K562 (cell line): ENCODE measurements around the gene ROM1. TPM values are rescaled to one million over a fixed set of nuclear protein-coding genes. Genes with fewer than 3 reads are reported as not detected.
A peak's percentile ranks its signal among the peaks of the same experiment; 100 is the strongest.

Experiments used
- ATF3 ChIP-seq, 2 experiments: fragments of 450-650 bp in 1 of 2; sonication (generic) in 1 of 2; formaldehyde crosslinking in 1 of 2; IDR thresholded peaks in 1 of 2; conservative IDR thresholded peaks in 1 of 2; 2 replicates each; pipeline versions ENCODE4 v1.6.1 to v1.8.1; 2016 to 2023; ENCODE audit warnings: mild to moderate bottlenecking in 2 of 2, moderate library complexity in 2 of 2, inconsistent platforms in 1 of 2, missing genetic modification reagents in 1 of 2
- HDAC3 ChIP-seq: fragments of 450-650 bp; IDR thresholded peaks from 2 replicates; pipeline ENCODE4 v1.6.1; 2018; ENCODE audit warnings: borderline replicate concordance, mild to moderate bottlenecking, moderate library complexity; ENCODE audit not compliant: partially characterized antibody
- JUNB ChIP-seq: fragments of 450-650 bp; formaldehyde crosslinking; conservative IDR thresholded peaks from 2 replicates; pipeline ENCODE4 v1.4.0; 2020; ENCODE audit warnings: mild to moderate bottlenecking
- MEIS2 ChIP-seq: fragments of 450-650 bp; IDR thresholded peaks from 2 replicates; pipeline ENCODE4 v1.6.1; 2014; ENCODE audit warnings: mild to moderate bottlenecking; ENCODE audit not compliant: partially characterized antibody
- NR2C1 ChIP-seq, 2 experiments: fragments of 450-650 bp; IDR thresholded peaks; 2 replicates each; pipeline ENCODE4 v1.6.1; 2017; ENCODE audit warnings: mild to moderate bottlenecking in 2 of 2, antibody characterized with exemption in 1 of 2, inconsistent platforms in 1 of 2, missing compliant biosample characterization in 1 of 2, missing genetic modification characterization in 1 of 2
- NR2C2 ChIP-seq, 2 experiments: fragments of 200-800 bp in 1 of 2; sonication (Bioruptor generic) in 1 of 2; sonication (generic) in 1 of 2; formaldehyde crosslinking in 1 of 2; IDR thresholded peaks; 2 replicates each; pipeline versions ENCODE4 v1.6.1 to v1.8.0; 2016 to 2022; ENCODE audit warnings: mild to moderate bottlenecking in 1 of 2, missing compliant biosample characterization in 1 of 2, missing genetic modification characterization in 1 of 2, missing genetic modification reagents in 1 of 2
- PHB2 ChIP-seq: fragments of 450-650 bp; IDR thresholded peaks from 2 replicates; pipeline ENCODE4 v1.6.1; 2017; ENCODE audit warnings: low read depth
- RBM39 ChIP-seq: fragments of 200-400 bp; formaldehyde crosslinking; optimal IDR thresholded peaks from 2 replicates; pipeline ENCODE3; 2018; ENCODE audit warnings: low read depth, low read length
- RNF2 ChIP-seq: sonication (generic); IDR thresholded peaks from 2 replicates; pipeline ENCODE4 v1.6.1; 2016
- SAP30 ChIP-seq: fragments of 200-600 bp; sonication (generic); IDR thresholded peaks from 2 replicates; pipeline ENCODE4 v1.6.1; 2012; ENCODE audit warnings: borderline replicate concordance, low read depth, mild to moderate bottlenecking, moderate library complexity, low read length, control low read depth, inconsistent platforms; ENCODE audit not compliant: insufficient read depth, poor library complexity, severe bottlenecking
- SMAD1 ChIP-seq: fragments of 150-350 bp; IDR thresholded peaks from 2 replicates; pipeline ENCODE4 v1.6.1; 2014; ENCODE audit warnings: low read length, low read depth; ENCODE audit not compliant: partially characterized antibody
- SMARCA4 ChIP-seq: fragments of 450-650 bp; IDR thresholded peaks from 2 replicates; pipeline ENCODE4 v1.6.1; 2016
- TOE1 ChIP-seq, 2 experiments: fragments of 450-650 bp in 1 of 2; sonication (generic) in 1 of 2; formaldehyde crosslinking in 1 of 2; IDR thresholded peaks; 2 replicates each; pipeline versions ENCODE4 v1.7.1 to v1.8.0; 2016 to 2022; ENCODE audit warnings: borderline replicate concordance in 2 of 2, mild to moderate bottlenecking in 2 of 2, antibody characterized with exemption in 1 of 2, inconsistent platforms in 1 of 2, low read depth in 1 of 2, missing genetic modification reagents in 1 of 2, moderate library complexity in 1 of 2
- YBX1 ChIP-seq: fragments of 450-650 bp; IDR thresholded peaks from 2 replicates; pipeline ENCODE4 v1.7.1; 2016; ENCODE audit warnings: mild to moderate bottlenecking
- ZKSCAN3 ChIP-seq: fragments of 250-450 bp; sonication (Bioruptor Pico); IDR thresholded peaks from 2 replicates; pipeline ENCODE4 v1.4.0; 2020
- ZNF175 ChIP-seq: fragments of 200-800 bp; sonication (Bioruptor generic); IDR thresholded peaks from 2 replicates; pipeline ENCODE4 v1.6.1; 2016; ENCODE audit warnings: low read depth, mild to moderate bottlenecking, missing genetic modification characterization, missing compliant biosample characterization
- ZNF511 ChIP-seq: sonication (generic); formaldehyde crosslinking; IDR thresholded peaks from 2 replicates; pipeline ENCODE4 v1.8.0; 2022; ENCODE audit warnings: mild to moderate bottlenecking, missing genetic modification reagents
- polyA plus RNA-seq, 8 experiments: library from polyadenylated mRNA; depleted of rRNA in 4 of 8; stranded (reverse) in 5 of 8; unstranded in 3 of 8; fragments of >200 nt; fragmentation: Nextera tagmentation in 2 of 8; fragmentation: Illumina TruSeq in 1 of 8; extraction: Ambion mirVana in 2 of 8; extraction: Trizol in 1 of 8; gene quantifications; 2 replicates each; pipeline versions ENCODE4 v1.2.1 to v1.2.3, GENCODE V29; 2011 to 2014; ENCODE audit warnings: inconsistent platforms in 1 of 8, missing spikeins in 1 of 8
- total RNA-seq, 7 experiments: library from RNA; depleted of rRNA in 6 of 7; stranded (reverse); fragments of >200 nt in 6 of 7; fragmentation: Illumina TruSeq in 2 of 7; extraction: Trizol in 2 of 7; gene quantifications; 2 replicates each; pipeline versions ENCODE4 v1.2.1 to v1.2.3, GENCODE V29; 2011 to 2021; ENCODE audit warnings: low replicate concordance in 1 of 7
- TF ChIP-seq, protein P1 (sequence below): fragments of 450-650 bp; conservative IDR thresholded peaks from 2 replicates; pipeline ENCODE4 v1.6.1; 2016; ENCODE audit warnings: missing genetic modification characterization, low read depth, mild to moderate bottlenecking, control low read depth, missing compliant biosample characterization
- TF ChIP-seq, protein P2 (sequence below): fragments of 200-800 bp; sonication (Bioruptor generic); IDR thresholded peaks from 2 replicates; pipeline ENCODE4 v1.6.1; 2017; ENCODE audit warnings: missing genetic modification characterization, missing compliant biosample characterization
- TF ChIP-seq, protein P3 (sequence below), 2 experiments: fragments of 450-650 bp; IDR thresholded peaks; 2 replicates each; pipeline ENCODE4 v1.6.1; 2016

ROM1 gene
- total and polyA plus RNA-seq, 9 of the 15 experiments (the other 6 are each of a cell fraction or from before 2014, with no cell fraction given) = 0.75 to 4.0 (median 2.6) TPM

GRCh38 chr11:62599069-62599696 lies 13.9 kb upstream of the ROM1 start (continued):
- TF ChIP-seq TOE1 (IDR thresholded peaks at IDR 0.05; ENCODE audit: borderline replicate concordance) (peak; percentile 89), TOE1 (CRISPR knock-in tag; IDR thresholded peaks at IDR 0.05; ENCODE audit: borderline replicate concordance, low read depth) (no peak), ZNF511 (CRISPR knock-in tag) (no peak), ATF3 (IDR thresholded peaks at IDR 0.05) (peak; percentile 27; the same call in 1 of the 2 replicates), ATF3 (CRISPR knock-in tag; conservative IDR thresholded peaks at IDR 0.05) (no peak), ZNF175 (CRISPR knock-in tag) (0 out of 2 replicates have a peak, but pooled peaks have one; percentile 22), RBM39 (peak; percentile 84), HDAC3 (no peak), MEIS2 (no peak), YBX1 (no peak), JUNB (CRISPR knock-in tag) (no peak), SAP30 (no peak), ZKSCAN3 (no peak), SMAD1 (peak; percentile 86), NR2C2 (CRISPR knock-in tag; IDR thresholded peaks at IDR 0.05) (no peak), NR2C2 (tag; IDR thresholded peaks at IDR 0.05) (peak; percentile 93), RNF2 (peak; percentile 67; the same call in 1 of the 2 replicates), NR2C1 (IDR thresholded peaks at IDR 0.05) (peak; percentile 74), NR2C1 (tag; IDR thresholded peaks at IDR 0.05) (peak; percentile 73), PHB2 (0 out of 2 replicates have a peak, but pooled peaks have one; percentile 49), SMARCA4 (0 out of 2 replicates have a peak, but pooled peaks have one; percentile 11)
- TF ChIP-seq, protein P1, sequence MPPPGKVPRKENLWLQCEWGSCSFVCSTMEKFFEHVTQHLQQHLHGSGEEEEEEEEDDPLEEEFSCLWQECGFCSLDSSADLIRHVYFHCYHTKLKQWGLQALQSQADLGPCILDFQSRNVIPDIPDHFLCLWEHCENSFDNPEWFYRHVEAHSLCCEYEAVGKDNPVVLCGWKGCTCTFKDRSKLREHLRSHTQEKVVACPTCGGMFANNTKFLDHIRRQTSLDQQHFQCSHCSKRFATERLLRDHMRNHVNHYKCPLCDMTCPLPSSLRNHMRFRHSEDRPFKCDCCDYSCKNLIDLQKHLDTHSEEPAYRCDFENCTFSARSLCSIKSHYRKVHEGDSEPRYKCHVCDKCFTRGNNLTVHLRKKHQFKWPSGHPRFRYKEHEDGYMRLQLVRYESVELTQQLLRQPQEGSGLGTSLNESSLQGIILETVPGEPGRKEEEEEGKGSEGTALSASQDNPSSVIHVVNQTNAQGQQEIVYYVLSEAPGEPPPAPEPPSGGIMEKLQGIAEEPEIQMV = 0 out of 2 replicates have a peak, but pooled peaks have one; percentile 62
- TF ChIP-seq, protein P2, sequence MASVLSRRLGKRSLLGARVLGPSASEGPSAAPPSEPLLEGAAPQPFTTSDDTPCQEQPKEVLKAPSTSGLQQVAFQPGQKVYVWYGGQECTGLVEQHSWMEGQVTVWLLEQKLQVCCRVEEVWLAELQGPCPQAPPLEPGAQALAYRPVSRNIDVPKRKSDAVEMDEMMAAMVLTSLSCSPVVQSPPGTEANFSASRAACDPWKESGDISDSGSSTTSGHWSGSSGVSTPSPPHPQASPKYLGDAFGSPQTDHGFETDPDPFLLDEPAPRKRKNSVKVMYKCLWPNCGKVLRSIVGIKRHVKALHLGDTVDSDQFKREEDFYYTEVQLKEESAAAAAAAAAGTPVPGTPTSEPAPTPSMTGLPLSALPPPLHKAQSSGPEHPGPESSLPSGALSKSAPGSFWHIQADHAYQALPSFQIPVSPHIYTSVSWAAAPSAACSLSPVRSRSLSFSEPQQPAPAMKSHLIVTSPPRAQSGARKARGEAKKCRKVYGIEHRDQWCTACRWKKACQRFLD (CRISPR knock-in tag) = no peak
- TF ChIP-seq, protein P3, sequence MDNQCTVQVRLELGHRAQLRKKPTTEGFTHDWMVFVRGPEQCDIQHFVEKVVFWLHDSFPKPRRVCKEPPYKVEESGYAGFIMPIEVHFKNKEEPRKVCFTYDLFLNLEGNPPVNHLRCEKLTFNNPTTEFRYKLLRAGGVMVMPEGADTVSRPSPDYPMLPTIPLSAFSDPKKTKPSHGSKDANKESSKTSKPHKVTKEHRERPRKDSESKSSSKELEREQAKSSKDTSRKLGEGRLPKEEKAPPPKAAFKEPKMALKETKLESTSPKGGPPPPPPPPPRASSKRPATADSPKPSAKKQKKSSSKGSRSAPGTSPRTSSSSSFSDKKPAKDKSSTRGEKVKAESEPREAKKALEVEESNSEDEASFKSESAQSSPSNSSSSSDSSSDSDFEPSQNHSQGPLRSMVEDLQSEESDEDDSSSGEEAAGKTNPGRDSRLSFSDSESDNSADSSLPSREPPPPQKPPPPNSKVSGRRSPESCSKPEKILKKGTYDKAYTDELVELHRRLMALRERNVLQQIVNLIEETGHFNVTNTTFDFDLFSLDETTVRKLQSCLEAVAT (IDR thresholded peaks at IDR 0.05) = peak; percentile 13 to 50; a peak in 1 of 4 replicates
